Measurements from ENCODE around the gene HMOX1. TPM values are rescaled to one million over a fixed set of nuclear protein-coding genes. Genes with fewer than 3 reads are reported as not detected.
A peak's percentile ranks its signal among the peaks of the same experiment; 100 is the strongest.
"Not testable (repeated sequence)": the region's sequence is repeated elsewhere in the genome, so short reads cannot be mapped to it uniquely, and the experiment has no call there.

HMOX1 gene
- total RNA-seq, 1 experiment from 2014 or later: 12.1 TPM

GRCh38 chr22:35364230-35364629 lies 16.7 kb upstream of the HMOX1 start:
- H3K4me1 Mint-ChIP-seq; H3K4me3 Mint-ChIP-seq; POLR2A ChIA-PET; H3K27ac Mint-ChIP-seq; H3K36me3 Mint-ChIP-seq; H3K9me3 Mint-ChIP-seq; ATAC-seq; CTCF ChIA-PET; DNase-seq (ENCODE audit: low spot score); H3K27me3 Mint-ChIP-seq (ENCODE audit: low read depth): not testable (repeated sequence)
- peak; percentile 46; the same call in 1 of the 2 replicates for TF ChIP-seq GABPB1 (CRISPR knock-in tag; IDR thresholded peaks at IDR 0.05)

GRCh38 chr22:35367331-35367886 lies 13.5 kb upstream of the HMOX1 start:
- POLR2A ChIA-PET: interaction anchor here (0.8 kb wide), 1 partner anchor 17 kb away, joined by 3 read pairs; no protein-coding TSS in a partner anchor
- peaks cover 4% of the 10 kb centered on the region; the same call in 1 of the 2 replicates for H3K27me3 Mint-ChIP-seq (ENCODE audit: low read depth)
- ATAC-seq (no peak), DNase-seq (ENCODE audit: low spot score) (no peak)
- peaks cover 27% of the 10 kb centered on the region for H3K4me1 Mint-ChIP-seq
- TF ChIP-seq PRDM15 (CRISPR knock-in tag; IDR thresholded peaks at IDR 0.05) (no peak), NR2C2 (CRISPR knock-in tag; IDR thresholded peaks at IDR 0.05) (no peak), GTF2I (CRISPR knock-in tag; conservative IDR thresholded peaks at IDR 0.05) (no peak), ZMAT4 (CRISPR knock-in tag; IDR thresholded peaks at IDR 0.05) (no peak), IRF1 (CRISPR knock-in tag; IDR thresholded peaks at IDR 0.05) (no peak), ESRRA (CRISPR knock-in tag; IDR thresholded peaks at IDR 0.05; ENCODE audit: borderline replicate concordance) (no peak), MAX (CRISPR knock-in tag; IDR thresholded peaks at IDR 0.05) (no peak), USF2 (CRISPR knock-in tag; IDR thresholded peaks at IDR 0.05) (no peak), GABPB1 (CRISPR knock-in tag; IDR thresholded peaks at IDR 0.05) (no peak), FOXJ3 (CRISPR knock-in tag; IDR thresholded peaks at IDR 0.05; ENCODE audit: borderline replicate concordance) (no peak), FOXK1 (CRISPR knock-in tag; IDR thresholded peaks at IDR 0.05) (no peak), HMGA2 (CRISPR knock-in tag; IDR thresholded peaks at IDR 0.05) (no peak), ZNF532 (CRISPR knock-in tag; IDR thresholded peaks at IDR 0.05; ENCODE audit: borderline replicate concordance) (no peak), CDX4 (CRISPR knock-in tag; IDR thresholded peaks at IDR 0.05; ENCODE audit: borderline replicate concordance) (no peak), ATF1 (CRISPR knock-in tag; IDR thresholded peaks at IDR 0.05) (no peak)
- CTCF ChIA-PET: interaction anchor here (1.7 to 2.0 kb wide), 2 partner anchors 59 to 64 kb away, joined by 4 to 7 read pairs; no protein-coding TSS in a partner anchor
- H3K9me3 Mint-ChIP-seq: no peaks in the 10 kb centered on the region
- H3K4me3 Mint-ChIP-seq: no peak overlapping the region
- no peak overlapping the region; the same call in 1 of the 2 replicates for H3K27ac Mint-ChIP-seq
- no peaks in the 10 kb centered on the region for H3K36me3 Mint-ChIP-seq

All from WTC11 (cell line).